Ovary (tissue), 9 donors: ENCODE results near the gene EFCAB14. TPM values are rescaled to one million over a fixed set of nuclear protein-coding genes. Genes with fewer than 3 reads are reported as not detected.

Experiments used
- DNase-seq, 5 donors: peaks; one replicate each; pipeline ENCODE4 v3.0.0-alpha.2; 2019 to 2020
- H3K27ac ChIP-seq, 2 donors: fragments of 200-600 bp; one replicate each; pipeline versions ENCODE4 v1.5.1 to v1.8.0; 2019 to 2022
- H3K27me3 ChIP-seq: fragments of 200-600 bp; one replicate; pipeline ENCODE4 v1.8.0; 2022
- H3K36me3 ChIP-seq: fragments of 200-600 bp; sonication (generic); one replicate; pipeline ENCODE4 v1.5.1; 2019
- H3K4me1 ChIP-seq: one replicate; pipeline ENCODE4 v1.8.1; 2013; ENCODE audit warnings: mild to moderate bottlenecking, moderate library complexity; ENCODE audit not compliant: insufficient read depth
- H3K4me3 ChIP-seq: fragments of 200-600 bp; sonication (generic); one replicate; pipeline ENCODE4 v1.5.1; 2017
- H3K9me3 ChIP-seq, 2 donors: fragments of 200-600 bp in 1 of 2; sonication (generic) in 1 of 2; one replicate each; pipeline versions ENCODE4 v1.5.1 to v1.8.1; 2013 to 2019; ENCODE audit warnings: mild to moderate bottlenecking in 1 of 2, moderate library complexity in 1 of 2
- CTCF ChIP-seq, 3 donors: fragments of 450-650 bp in 2 of 3; fragments of 200-600 bp in 1 of 3; IDR thresholded peaks; one replicate each; pipeline versions ENCODE4 v1.5.1 to v1.8.0; 2016 to 2022; ENCODE audit warnings: antibody characterized with exemption in 3 of 3, mild to moderate bottlenecking in 1 of 3
- EP300 ChIP-seq: sonication (generic); formaldehyde crosslinking; IDR thresholded peaks from one replicate; pipeline ENCODE4 v1.6.1; 2017; ENCODE audit warnings: antibody characterized with exemption
- POLR2A ChIP-seq: fragments of 450-650 bp; IDR thresholded peaks from one replicate; pipeline ENCODE4 v1.6.1; 2017; ENCODE audit warnings: antibody characterized with exemption, mild to moderate bottlenecking, moderate library complexity
- WGBS, 3 donors: extraction: QIAGEN DNeasy Blood & Tissue Kit in 1 of 3; methylation state at CpG; one replicate each; pipeline versions ENCODE4 v1.1.5 to v1.1.7; 2013 to 2017; 5-methylcytosine and 5-hydroxymethylcytosine counted together
- intact Hi-C, 4 donors: fragments of 100-400 bp; cut with DNase I; formaldehyde crosslinking; loops; one replicate each; pipeline versions ENCODE4 v1.11.0 to v1.15.1; 2022 to 2023
- polyA plus RNA-seq, 2 donors: library from polyadenylated mRNA; stranded (reverse); fragments of 200-250 nt in 1 of 2; fragments of 350-450 nt in 1 of 2; fragmentation: Illumina TruSeq in 1 of 2; extraction: RNeasy Lipid Tissue Mini Kit (QIAGEN cat#74804) in 1 of 2; gene quantifications; one replicate each; pipeline ENCODE4 v1.2.3, GENCODE V29; 2013 to 2014
- total RNA-seq, 7 donors: library from RNA; depleted of rRNA in 2 of 7; stranded (reverse); fragments of >200 nt in 2 of 7; fragmentation: NEBNext Ultra II Directional in 3 of 7; extraction: Animal tissue kit (Norgen Biotek cat#: 25700) in 3 of 7; gene quantifications; one replicate each; pipeline versions ENCODE4 v1.1.0 to v1.2.4, GENCODE V29; 2016 to 2023
- donor health status: DM: no; HTN: no; CAD: no; lungs with moderate emphysema.
- donor health status: DM: no; HTN: no; CAD: no.
- donor health status: Bipolar disorder and iron deficiency.
- donor health status: DM: yes; HTN: yes; CAD: no.
- donor health status: DM: no; HTN: no; CAD: no.
- donor health status: DM: yes; HTN: yes; CAD: no.

The EFCAB14 gene
- total and polyA plus RNA-seq, 9 donors = 31.7 to 99.2 (median 77.4) TPM

- H3K4me3 ChIP-seq = no peak overlapping the region
- no peak for DNase-seq
- H3K9me3 ChIP-seq = no peaks in the 10 kb centered on the region
- intact Hi-C loops = no loop called here
- H3K27ac ChIP-seq = no peak overlapping the region
- H3K27me3 ChIP-seq = no peaks in the 10 kb centered on the region
- 17 to 30% (median 21%) methylated on average over 2 of the region's 2 CpGs for WGBS, 3 donors
- no peaks in the 10 kb centered on the region for H3K36me3 ChIP-seq
- no peak for TF ChIP-seq CTCF (IDR thresholded peaks at IDR 0.05)
- no peaks in the 10 kb centered on the region for H3K4me1 ChIP-seq
Measured at GRCh38 chr1:46637444-46638083, 81.3 kb downstream of the EFCAB14 start.

GRCh38 chr1:46635205-46635604, 83.7 kb downstream of the EFCAB14 start:
- DNase-seq = no peak
- Histone ChIP-seq H3K27me3 (no peaks in the 10 kb centered on the region), H3K9me3 (no peaks in the 10 kb centered on the region), H3K4me3 (no peak overlapping the region), H3K4me1 (no peaks in the 10 kb centered on the region), H3K27ac (no peak overlapping the region), H3K36me3 (no peaks in the 10 kb centered on the region)
- WGBS, 3 donors = 92 to 98% (median 97%) methylated on average over 2 of the region's 2 CpGs
- TF ChIP-seq CTCF (IDR thresholded peaks at IDR 0.05) (no peak), EP300 (no peak), POLR2A (no peak)
- intact Hi-C loops = no loop called here

- no peak for DNase-seq
- TF ChIP-seq CTCF (IDR thresholded peaks at IDR 0.05) (no peak), EP300 (no peak), POLR2A (no peak)
- no peaks in the 10 kb centered on the region for H3K4me1 ChIP-seq
- no peak overlapping the region for H3K4me3 ChIP-seq
- no peaks in the 10 kb centered on the region for H3K36me3 ChIP-seq
- no peaks in the 10 kb centered on the region for H3K27me3 ChIP-seq
- 78 to 82% (median 81%) methylated on average over 2 of the region's 2 CpGs for WGBS, 3 donors
- H3K27ac ChIP-seq = no peak overlapping the region
- H3K9me3 ChIP-seq = no peaks in the 10 kb centered on the region
- intact Hi-C loops = no loop called here
Measured at GRCh38 chr1:46630719-46631118, 88.2 kb downstream of the EFCAB14 start.

Other genes starting within 250 kb of the EFCAB14 start
- gene DMBX1, start 229.3 kb downstream of the EFCAB14 start, total RNA-seq = not detected
- gene DMBX1, start 229.3 kb downstream of the EFCAB14 start, polyA plus RNA-seq = not detected
- gene KNCN, start 167.5 kb downstream of the EFCAB14 start, total RNA-seq = under 1 TPM in 1 of 7 donors, not detected in 6; 0.08 TPM
- gene KNCN, start 167.5 kb downstream of the EFCAB14 start, polyA plus RNA-seq = not detected
- 10 to 100 TPM; 21.0 to 39.3 (median 24.9) TPM for gene MKNK1, start 114.8 kb downstream of the EFCAB14 start, total RNA-seq
- gene MKNK1, start 114.8 kb downstream of the EFCAB14 start, polyA plus RNA-seq = 10 to 100 TPM; 21.9 to 34.0 TPM
- 10 to 100 TPM; 10.1 to 25.3 (median 19.3) TPM for gene MOB3C, start 102.3 kb downstream of the EFCAB14 start, total RNA-seq
- gene MOB3C, start 102.3 kb downstream of the EFCAB14 start, polyA plus RNA-seq = 10 to 100 TPM; 13.2 to 29.2 TPM
- 10 to 100 TPM; 21.9 to 40.0 (median 29.3) TPM for gene ATPAF1, start 50.8 kb downstream of the EFCAB14 start, total RNA-seq
- gene ATPAF1, start 50.8 kb downstream of the EFCAB14 start, polyA plus RNA-seq = 10 to 100 TPM; 21.9 to 88.0 TPM
- gene TEX38, start 47.3 kb downstream of the EFCAB14 start, total RNA-seq = under 1 TPM in 1 of 7 donors, not detected in 6; 0.45 TPM
- under 1 TPM in 1 of 2 donors, not detected in 1; 0.08 TPM for gene TEX38, start 47.3 kb downstream of the EFCAB14 start, polyA plus RNA-seq
- gene CYP4B1, start 79.9 kb upstream of the EFCAB14 start, total RNA-seq = 10 to 100 TPM in 1 of 7 donors, 1 to 10 TPM in 5, not detected in 1; 1.8 to 51.7 (median 3.8) TPM
- under 1 TPM; 0.38 to 0.70 TPM for gene CYP4B1, start 79.9 kb upstream of the EFCAB14 start, polyA plus RNA-seq
- gene CYP4A11, start 222.4 kb upstream of the EFCAB14 start, total RNA-seq = 1 to 10 TPM in 1 of 7 donors, under 1 TPM in 3, not detected in 3; 0.10 to 4.0 (median 0.28) TPM
- gene CYP4A11, start 222.4 kb upstream of the EFCAB14 start, polyA plus RNA-seq = not detected